ENCODE results near the gene ERC2.

Gene ERC2

GRCh38 chr3:55571216-55571813 lies 897.0 kb downstream of the ERC2 start:
- no peak for TF ChIP-seq CTCF (IDR thresholded peaks at IDR 0.05; ENCODE audit: extremely low read depth, missing control alignments)
- no peak for DNase-seq (ENCODE audit: low spot score)

DNA sequence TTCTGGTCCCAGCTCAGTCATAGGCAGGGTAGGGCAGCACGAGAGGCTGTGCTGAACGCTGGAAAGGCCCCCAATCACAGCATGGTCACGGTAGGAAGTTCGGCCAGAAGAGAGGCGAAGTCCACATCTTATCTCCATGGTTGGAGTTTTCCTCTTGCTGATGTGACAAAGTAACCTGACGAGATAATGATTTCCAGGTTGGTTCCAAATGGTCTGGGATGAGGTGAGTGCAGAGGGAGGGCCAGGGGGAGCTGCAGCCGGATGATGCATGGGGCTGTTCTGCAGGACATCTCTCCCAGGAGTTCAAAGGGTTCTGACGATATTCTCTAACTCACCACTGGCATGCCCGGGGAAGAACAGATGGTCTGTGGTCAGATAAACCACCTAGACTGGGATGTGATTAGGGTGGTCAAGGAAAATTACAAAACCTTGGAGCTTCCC lies 898.0 kb downstream of the ERC2 start:
- TF ChIP-seq CTCF (IDR thresholded peaks at IDR 0.05; ENCODE audit: extremely low read depth, missing control alignments) = no peak

GRCh38 chr3:55569033-55569599 lies 899.2 kb downstream of the ERC2 start:
- no peak for TF ChIP-seq CTCF (IDR thresholded peaks at IDR 0.05; ENCODE audit: extremely low read depth, missing control alignments)
- no peak for DNase-seq (ENCODE audit: low spot score)

More for the DNA sequence above, 898.0 kb downstream of the ERC2 start:
- no peak for DNase-seq (ENCODE audit: low spot score)

GRCh38 chr3:55567615-55568014 lies 900.7 kb downstream of the ERC2 start:
- no peak for TF ChIP-seq CTCF (IDR thresholded peaks at IDR 0.05; ENCODE audit: extremely low read depth, missing control alignments)
- DNase-seq (ENCODE audit: low spot score) = no peak

GRCh38 chr3:55567121-55567520 lies 901.1 kb downstream of the ERC2 start:
- DNase-seq (ENCODE audit: low spot score) = no peak
- no peak for TF ChIP-seq CTCF (IDR thresholded peaks at IDR 0.05; ENCODE audit: extremely low read depth, missing control alignments)

DNA sequence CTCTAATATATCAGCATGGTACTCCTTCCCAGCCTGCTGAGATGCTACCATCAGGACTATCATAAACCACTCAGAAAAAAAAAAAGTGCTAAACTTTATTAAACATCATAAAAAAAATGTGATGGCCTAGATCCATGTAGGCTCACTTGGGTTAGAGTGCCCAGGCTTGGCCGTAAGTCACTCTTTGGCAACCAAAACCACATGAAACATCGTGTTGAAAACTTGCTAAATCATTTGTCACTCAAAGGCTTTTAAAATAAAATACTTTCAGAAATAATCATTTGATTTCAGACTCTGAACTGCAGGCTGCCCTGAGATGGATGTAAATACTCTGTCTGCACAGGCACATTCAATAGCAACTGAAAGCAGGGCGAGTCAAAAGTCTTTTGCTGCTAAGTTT lies 902.7 kb downstream of the ERC2 start:
- DNase-seq (ENCODE audit: low spot score) = no peak
- no peak for TF ChIP-seq CTCF (IDR thresholded peaks at IDR 0.05; ENCODE audit: extremely low read depth, missing control alignments)

GRCh38 chr3:55564726-55565125 lies 903.5 kb downstream of the ERC2 start:
- DNase-seq (ENCODE audit: low spot score) = no peak
- no peak for TF ChIP-seq CTCF (IDR thresholded peaks at IDR 0.05; ENCODE audit: extremely low read depth, missing control alignments)
